Smooth muscle cell (in vitro differentiated cells): ENCODE data around the gene UTS2. TPM values are rescaled to one million over a fixed set of nuclear protein-coding genes. Genes with fewer than 3 reads are reported as not detected.

Experiments
- DNase-seq: peaks from one replicate; lab custom pipeline; 2025; ENCODE audit not compliant: unreplicated experiment; lab: John Stamatoyannopoulos, UW
- H2AFZ ChIP-seq: fragments of 200-600 bp; sonication (generic); 2 replicates; pipeline ENCODE4 v1.6.0; 2016; ENCODE audit warnings: antibody characterized with exemption, low read depth, mild to moderate bottlenecking
- H3F3A ChIP-seq: fragments of 200-600 bp; sonication (generic); 2 replicates; pipeline ENCODE4 v1.6.0; 2017; ENCODE audit warnings: antibody characterized with exemption, low read depth
- H3K27ac ChIP-seq: fragments of 200-600 bp; sonication (generic); 2 replicates; pipeline ENCODE4 v1.5.1; 2016; ENCODE audit warnings: low read depth, mild to moderate bottlenecking
- H3K27me3 ChIP-seq: fragments of 200-600 bp; sonication (generic); 2 replicates; pipeline ENCODE4 v1.6.1; 2016; ENCODE audit warnings: low read depth, mild to moderate bottlenecking
- H3K36me3 ChIP-seq: fragments of 200-600 bp; sonication (generic); 2 replicates; pipeline ENCODE4 v1.5.1; 2016; ENCODE audit warnings: low read depth
- H3K4me1 ChIP-seq: fragments of 200-600 bp; sonication (generic); 2 replicates; pipeline ENCODE4 v1.5.1; 2016; ENCODE audit warnings: low read depth
- H3K4me2 ChIP-seq: fragments of 200-600 bp; sonication (generic); 2 replicates; pipeline ENCODE4 v1.6.0; 2016; ENCODE audit warnings: mild to moderate bottlenecking
- H3K4me3 ChIP-seq: fragments of 200-600 bp; sonication (generic); 2 replicates; pipeline ENCODE4 v1.5.1; 2016; ENCODE audit warnings: mild to moderate bottlenecking
- H3K79me2 ChIP-seq: fragments of 200-600 bp; sonication (generic); 2 replicates; pipeline ENCODE4 v1.6.0; 2016; ENCODE audit warnings: low read depth, mild to moderate bottlenecking
- H3K9ac ChIP-seq: fragments of 200-600 bp; sonication (generic); 2 replicates; pipeline ENCODE4 v1.6.0; 2016; ENCODE audit warnings: low read depth
- H3K9me3 ChIP-seq: fragments of 200-600 bp; sonication (generic); replicated peaks from 2 replicates; pipeline ENCODE4 v1.5.1; 2016; ENCODE audit warnings: low read depth
- H4K20me1 ChIP-seq: fragments of 200-600 bp; sonication (generic); 2 replicates; pipeline ENCODE4 v1.6.0; 2016; ENCODE audit warnings: low read depth
- CTCF ChIP-seq: fragments of 200-600 bp; sonication (generic); IDR thresholded peaks from 2 replicates; pipeline ENCODE4 v1.5.1; 2017; ENCODE audit warnings: borderline replicate concordance, mild to moderate bottlenecking, antibody characterized with exemption; ENCODE audit not compliant: insufficient read depth, poor library complexity, severe bottlenecking
- WGBS: methylation state at CpG from one replicate; pipeline ENCODE4 v1.1.7; 2016; ENCODE audit warnings: low lambda C conversion rate; 5-methylcytosine and 5-hydroxymethylcytosine counted together
- polyA plus RNA-seq: library from polyadenylated mRNA; unstranded; fragments of >200 nt; fragmentation: Nextera tagmentation; extraction: Ambion mirVana; gene quantifications from 2 replicates; pipeline ENCODE4 v1.2.1, GENCODE V29; 2016
- total RNA-seq: library from RNA; depleted of rRNA; stranded (reverse); fragments of >200 nt; gene quantifications from 2 replicates; pipeline ENCODE4 v1.2.3, GENCODE V29; 2014

UTS2 gene
- total and polyA plus RNA-seq, 2 experiments from 2014 or later: not detected

- no peak overlapping the region for H3K4me2 ChIP-seq
- H3K36me3 ChIP-seq: peaks cover 12% of the 10 kb centered on the region
- WGBS: 71% methylated on average over 3 of the region's 3 CpGs
- no peaks in the 10 kb centered on the region for H3K79me2 ChIP-seq
- H3K27me3 ChIP-seq: no peaks in the 10 kb centered on the region
- no peak overlapping the region for H2AFZ ChIP-seq
- H3K4me1 ChIP-seq: no peaks in the 10 kb centered on the region
- DNase-seq: no peak
- H4K20me1 ChIP-seq: no peaks in the 10 kb centered on the region
- H3F3A ChIP-seq: no peaks in the 10 kb centered on the region
- no peak overlapping the region for H3K4me3 ChIP-seq
- no peak for TF ChIP-seq CTCF
- H3K27ac ChIP-seq: no peak overlapping the region
- H3K9me3 ChIP-seq: peaks cover 7% of the 10 kb centered on the region
- H3K9ac ChIP-seq: no peak overlapping the region
Observed at GRCh38 chr1:7839526-7839925, 13.3 kb downstream of the UTS2 start.

GRCh38 chr1:7838714-7839113 lies 14.2 kb downstream of the UTS2 start:
- Histone ChIP-seq H3K4me1 (no peaks in the 10 kb centered on the region), H3K36me3 (peaks cover 12% of the 10 kb centered on the region), H3K27me3 (no peaks in the 10 kb centered on the region), H2AFZ (no peak overlapping the region), H3K4me3 (no peak overlapping the region), H3K79me2 (no peaks in the 10 kb centered on the region), H3K4me2 (no peak overlapping the region), H3F3A (no peaks in the 10 kb centered on the region), H3K9ac (no peak overlapping the region), H4K20me1 (no peaks in the 10 kb centered on the region), H3K27ac (no peak overlapping the region), H3K9me3 (peaks cover 7% of the 10 kb centered on the region)
- no peak for TF ChIP-seq CTCF
- DNase-seq: no peak
- WGBS: 99% methylated on average over 2 of the region's 2 CpGs

GRCh38 chr1:7833035-7833434 lies 19.8 kb downstream of the UTS2 start:
- Histone ChIP-seq H3K4me3 (no peak overlapping the region), H3K4me2 (no peak overlapping the region), H3K9ac (no peak overlapping the region), H3K27ac (no peak overlapping the region), H3K4me1 (no peaks in the 10 kb centered on the region), H3K27me3 (no peaks in the 10 kb centered on the region), H3K79me2 (no peaks in the 10 kb centered on the region), H2AFZ (no peak overlapping the region), H3F3A (no peaks in the 10 kb centered on the region), H3K36me3 (peaks cover 8% of the 10 kb centered on the region), H4K20me1 (no peaks in the 10 kb centered on the region), H3K9me3 (no peaks in the 10 kb centered on the region)
- no peak for DNase-seq
- TF ChIP-seq CTCF: no peak

- Histone ChIP-seq H3K27ac (no peak overlapping the region), H3K4me1 (no peaks in the 10 kb centered on the region), H4K20me1 (no peaks in the 10 kb centered on the region), H3K9ac (no peak overlapping the region), H3K4me3 (no peak overlapping the region), H3F3A (no peaks in the 10 kb centered on the region), H3K27me3 (no peaks in the 10 kb centered on the region), H3K9me3 (no peaks in the 10 kb centered on the region), H3K36me3 (no peaks in the 10 kb centered on the region), H3K4me2 (no peak overlapping the region), H3K79me2 (no peaks in the 10 kb centered on the region), H2AFZ (no peak overlapping the region)
- 77% methylated on average over 3 of the region's 3 CpGs for WGBS
- DNase-seq: no peak
- TF ChIP-seq CTCF: no peak
Observed at GRCh38 chr1:7831458-7831857, 21.4 kb downstream of the UTS2 start.
